Suppressor macrophage treated with lipopolysaccharide for 4 hours (primary cell): ENCODE results near the gene ERN1.

Source experiments
- DNase-seq: peaks from one replicate; pipeline ENCODE4 v3.0.0-alpha.2; 2020

The ERN1 gene

DNA sequence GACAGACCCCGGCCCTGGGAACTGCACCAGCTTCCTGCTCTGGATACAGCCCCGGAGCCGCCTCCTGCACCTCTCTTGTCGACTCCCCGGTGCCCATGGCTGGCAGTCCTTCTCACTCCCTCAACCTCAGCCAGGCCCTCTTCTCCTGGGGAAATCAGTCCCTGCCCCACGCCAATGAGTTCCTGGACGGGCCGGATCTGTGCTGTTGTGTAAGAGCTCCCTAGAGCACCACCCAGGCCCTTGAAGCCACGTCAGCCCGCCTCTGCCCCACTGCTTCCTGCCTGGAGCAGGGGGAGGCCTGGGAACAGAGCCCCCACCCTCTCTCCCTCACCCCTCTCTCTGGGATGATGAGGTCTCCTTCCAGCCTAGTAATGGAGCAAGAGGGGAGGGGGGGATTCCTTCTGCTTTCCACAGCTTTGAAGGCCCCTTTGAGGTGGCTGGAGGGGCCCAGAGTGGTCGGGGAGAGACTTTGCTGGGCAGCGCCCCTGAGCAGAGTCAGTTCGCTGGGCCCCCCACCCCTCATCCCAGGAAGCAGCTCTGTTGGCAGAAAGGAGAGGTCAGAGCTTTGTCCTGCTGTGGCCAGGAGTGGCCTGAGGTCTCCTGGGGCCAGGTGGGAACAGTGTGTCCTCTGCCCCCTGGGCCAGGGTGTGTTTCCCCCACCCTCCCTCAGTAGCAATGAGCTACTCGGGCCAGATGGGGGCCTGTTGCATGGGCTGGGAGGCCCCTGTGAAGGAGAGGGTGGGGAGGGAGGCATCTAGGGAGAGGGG, 128.0 kb downstream of the ERN1 start:
- DNase-seq, result peak; percentile 85

DNA sequence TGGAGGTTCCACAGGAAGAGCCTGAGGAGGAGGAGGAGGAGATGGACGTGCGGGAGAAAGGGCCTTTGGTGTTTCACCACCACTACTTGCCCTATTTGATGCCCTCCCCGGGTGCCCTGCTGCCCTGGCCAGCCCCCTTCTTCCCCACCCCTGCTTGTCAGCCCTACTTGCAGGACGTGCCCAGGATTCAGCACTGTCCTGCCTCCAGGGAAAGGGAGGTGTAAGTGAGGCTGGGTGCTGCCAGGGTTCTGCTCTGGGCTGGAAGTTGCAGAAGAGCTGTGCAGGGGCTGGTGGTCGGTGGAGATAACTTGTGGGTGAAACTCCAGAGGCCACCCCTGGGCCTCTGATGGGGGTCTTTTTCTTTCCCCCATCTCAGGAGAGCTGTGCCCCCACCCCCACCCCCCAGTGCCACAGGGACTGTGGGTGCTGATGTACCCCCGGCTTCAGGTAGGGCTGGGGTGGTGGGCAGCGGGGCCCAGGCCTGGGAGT, 128.8 kb downstream of the ERN1 start:
- no peak for DNase-seq

DNA sequence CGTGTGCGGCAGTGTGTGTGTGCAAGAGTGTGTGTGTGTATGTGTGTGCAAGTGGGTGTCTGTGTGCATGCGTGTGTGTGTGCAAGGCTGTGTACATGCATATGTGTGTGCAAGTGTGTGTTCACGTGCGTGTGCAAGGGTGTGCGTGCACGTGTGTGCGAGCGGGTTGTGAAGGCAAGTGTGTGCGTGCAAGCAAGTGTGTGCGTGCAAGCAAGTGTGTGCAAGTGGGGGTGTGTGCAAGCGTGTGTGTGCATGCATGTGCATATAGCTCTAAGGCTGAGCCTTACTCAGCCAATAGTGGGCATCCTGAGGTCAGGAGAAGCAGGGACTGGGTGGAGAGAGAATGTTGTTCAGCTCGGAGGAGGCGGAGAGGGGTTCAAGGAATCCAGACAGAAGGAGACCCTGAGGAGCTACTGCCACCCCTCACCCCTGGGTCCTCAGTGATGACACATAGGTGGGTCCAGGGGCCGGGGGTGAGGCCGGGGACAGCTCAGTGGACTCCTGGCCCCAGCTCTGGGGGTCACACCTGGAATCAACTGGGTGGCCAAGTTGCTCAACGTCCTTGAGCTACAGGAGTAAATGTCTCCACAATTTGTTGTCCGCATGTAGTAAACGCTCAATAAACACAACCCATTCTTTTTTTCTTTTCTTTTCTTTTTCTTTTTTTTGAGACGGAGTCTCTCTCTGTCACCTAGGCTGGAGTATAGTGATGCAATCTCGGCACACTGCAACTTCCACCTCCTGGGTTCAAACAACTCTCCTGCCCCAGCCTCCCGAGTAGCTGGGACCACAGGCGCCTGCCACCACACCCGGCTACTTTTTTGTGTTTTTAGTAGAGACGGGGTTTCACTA, 130.0 kb downstream of the ERN1 start:
- no peak for DNase-seq

DNA sequence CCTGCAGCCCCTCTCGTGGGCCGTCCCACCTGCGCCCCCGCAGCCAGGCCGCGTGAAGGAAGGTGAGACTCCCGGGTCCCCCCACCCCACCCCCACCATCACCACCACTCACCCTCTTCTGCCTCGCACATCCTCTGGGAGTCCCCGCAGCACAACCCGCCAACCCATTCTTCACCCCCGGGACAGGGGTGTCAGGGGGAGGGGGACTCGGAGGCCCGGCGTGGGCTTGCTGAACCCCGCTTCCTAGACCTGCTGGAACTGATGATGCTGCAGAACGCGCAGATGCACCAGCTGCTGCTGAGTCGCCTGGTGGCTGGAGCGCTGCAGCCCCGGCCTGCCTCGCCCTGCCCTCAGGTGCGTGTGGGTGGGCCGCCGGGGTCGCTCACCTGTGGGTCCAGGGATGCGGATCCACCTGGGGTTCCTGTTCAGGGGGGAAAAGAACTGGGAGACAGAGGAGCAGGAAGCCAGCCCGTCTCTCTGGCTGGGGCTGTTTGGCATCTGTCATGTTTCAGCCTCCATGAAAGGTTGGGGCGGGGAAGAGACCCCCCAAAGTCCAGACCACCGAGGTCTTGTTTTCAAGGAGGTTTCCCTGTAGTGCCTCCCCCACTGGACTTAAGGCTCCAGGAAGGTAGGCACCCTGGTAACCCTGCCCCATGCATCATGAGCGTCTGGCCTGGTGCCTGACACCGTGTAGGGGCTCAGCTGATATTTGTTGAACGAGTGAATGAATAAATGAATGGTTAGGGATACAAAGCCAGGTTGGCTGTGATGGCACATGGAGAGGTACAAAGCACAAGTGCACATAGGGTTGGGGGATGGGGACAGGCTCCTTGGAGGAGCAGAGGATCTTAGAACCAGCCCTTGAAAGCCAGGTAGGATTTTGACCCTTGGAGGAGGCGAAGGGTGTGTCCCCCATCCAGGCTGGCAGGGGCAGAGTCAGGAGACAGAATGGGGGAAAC, 130.9 kb downstream of the ERN1 start:
- DNase-seq, result no peak

DNA sequence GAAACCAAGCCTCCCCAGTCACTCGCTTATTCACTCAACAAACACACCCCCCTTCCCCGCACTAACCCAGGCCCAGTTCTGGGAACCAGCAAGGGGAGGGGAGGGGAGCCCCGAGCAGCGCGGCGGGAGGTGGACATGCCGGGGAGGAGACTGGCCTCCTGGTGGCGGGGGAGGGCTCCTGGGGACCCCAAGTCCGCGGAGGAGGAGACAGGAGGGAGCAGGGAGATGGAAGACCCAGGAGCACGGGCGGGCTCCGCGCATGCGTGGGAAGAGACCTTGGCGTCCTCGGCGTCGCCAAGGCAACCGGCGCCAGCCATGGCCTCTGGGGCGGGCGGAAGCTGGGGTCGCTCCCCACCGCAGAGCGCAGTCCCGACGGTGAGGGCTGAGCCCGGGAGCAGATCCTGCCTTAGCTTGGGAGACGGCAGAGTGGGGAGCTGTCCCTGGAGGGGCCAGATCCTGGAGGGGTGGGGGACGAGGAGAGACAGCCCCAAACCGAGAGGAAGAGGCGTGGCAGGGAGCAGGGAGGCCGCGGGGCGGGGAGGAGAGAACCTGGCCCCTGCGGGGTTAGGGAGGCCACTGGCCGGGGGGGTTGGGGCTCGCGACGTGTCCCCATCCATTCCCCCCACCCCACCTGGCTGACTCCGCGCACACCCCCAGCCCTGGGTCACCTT, 131.8 kb downstream of the ERN1 start, which contains the start of gene PRR29:
Gene PRR29, plus strand, starts transcription at position 302 of the 671 bp plus-strand sequence. Its CDS starts 14 bp downstream, at position 316.
- DNase-seq, result peak; percentile 75

DNA sequence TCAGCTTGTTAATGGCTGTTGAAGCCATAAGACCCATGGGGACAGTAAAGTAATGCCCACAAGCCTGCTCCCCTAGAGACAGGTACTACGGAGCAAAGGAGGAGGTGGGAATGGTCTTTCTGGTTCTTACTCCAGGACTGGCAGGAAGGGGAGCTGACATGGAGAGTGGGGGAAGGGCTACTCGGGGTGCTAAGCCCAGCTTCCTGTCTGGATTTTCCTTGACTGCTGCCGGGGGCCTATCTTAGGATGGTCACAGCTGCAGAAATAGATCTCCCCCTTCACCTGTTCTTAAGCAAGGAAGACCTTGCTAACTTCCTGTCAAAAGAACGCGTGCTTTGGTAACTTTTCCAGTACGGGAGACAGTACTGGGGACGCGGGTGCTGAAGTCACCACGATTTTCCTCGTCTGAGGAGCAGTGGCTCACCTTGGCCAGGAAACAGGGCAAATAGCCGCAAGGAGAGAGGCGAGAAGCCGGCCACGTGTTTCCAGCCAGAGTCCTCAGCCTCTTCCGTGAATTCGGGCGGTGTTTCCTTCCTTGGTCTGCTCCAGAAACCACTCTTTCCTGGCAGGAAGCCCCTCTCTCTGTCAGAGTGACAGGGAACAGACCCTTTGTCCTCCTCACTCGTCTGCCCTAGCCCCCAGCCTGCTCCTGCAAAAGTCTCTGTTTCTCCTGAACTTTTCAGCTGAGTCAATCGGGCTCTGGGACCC, 132.4 kb downstream of the ERN1 start:
- DNase-seq, result no peak

DNA sequence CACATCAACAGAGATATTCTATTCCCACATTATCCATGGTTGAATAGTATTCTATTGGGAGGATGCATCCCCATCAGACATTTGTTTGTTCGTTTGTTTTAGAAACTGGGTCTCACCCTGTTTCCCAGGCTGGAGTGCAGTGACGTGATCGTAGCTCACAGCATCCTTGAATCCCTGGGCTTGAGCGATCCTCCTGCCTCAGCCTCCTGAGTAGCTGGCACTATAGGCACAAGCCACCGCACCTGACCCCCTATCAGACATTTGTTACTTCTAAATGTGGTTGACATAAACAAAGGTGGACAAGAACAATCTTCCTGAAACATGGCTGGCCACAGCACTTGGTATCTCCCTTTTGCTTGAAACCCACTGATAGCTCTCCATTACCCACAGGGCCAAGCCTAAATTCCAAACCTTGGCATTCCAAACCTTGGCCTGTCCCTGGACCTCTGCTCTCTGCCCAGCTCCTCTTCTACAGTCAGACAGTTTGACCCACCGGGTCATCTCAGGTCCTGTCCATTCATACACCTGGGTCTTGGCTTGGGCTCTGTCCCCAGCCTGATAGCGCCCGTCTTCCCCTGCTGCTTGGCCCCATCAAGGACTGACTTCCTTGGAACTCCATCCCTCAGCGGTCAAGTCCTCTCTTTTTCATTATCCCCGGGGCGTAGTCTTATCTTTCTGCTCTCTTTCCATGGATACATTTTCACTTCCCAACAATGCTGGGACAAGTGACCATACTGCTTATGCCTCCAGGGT, 133.3 kb downstream of the ERN1 start:
- no peak for DNase-seq

DNA sequence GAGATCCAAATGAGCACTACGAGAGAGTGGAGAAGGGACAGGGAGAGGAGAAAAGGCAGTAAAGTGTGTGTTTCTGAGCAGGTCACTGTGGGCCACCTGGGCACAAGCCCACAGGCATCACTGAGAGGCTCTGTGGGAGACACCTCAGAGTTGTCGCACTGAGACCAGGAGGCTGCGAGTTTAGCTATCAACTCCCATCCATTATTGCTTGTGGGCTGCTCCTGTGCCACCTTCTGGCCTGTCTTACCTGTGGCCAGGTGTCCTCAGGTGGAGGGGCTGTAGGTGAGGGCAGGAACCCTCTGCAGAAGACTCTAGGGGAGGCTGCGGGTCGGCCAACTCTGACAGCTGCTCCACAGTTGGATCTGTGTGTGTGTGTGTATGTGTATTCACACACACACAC, 134.3 kb downstream of the ERN1 start:
- DNase-seq, result no peak

DNA sequence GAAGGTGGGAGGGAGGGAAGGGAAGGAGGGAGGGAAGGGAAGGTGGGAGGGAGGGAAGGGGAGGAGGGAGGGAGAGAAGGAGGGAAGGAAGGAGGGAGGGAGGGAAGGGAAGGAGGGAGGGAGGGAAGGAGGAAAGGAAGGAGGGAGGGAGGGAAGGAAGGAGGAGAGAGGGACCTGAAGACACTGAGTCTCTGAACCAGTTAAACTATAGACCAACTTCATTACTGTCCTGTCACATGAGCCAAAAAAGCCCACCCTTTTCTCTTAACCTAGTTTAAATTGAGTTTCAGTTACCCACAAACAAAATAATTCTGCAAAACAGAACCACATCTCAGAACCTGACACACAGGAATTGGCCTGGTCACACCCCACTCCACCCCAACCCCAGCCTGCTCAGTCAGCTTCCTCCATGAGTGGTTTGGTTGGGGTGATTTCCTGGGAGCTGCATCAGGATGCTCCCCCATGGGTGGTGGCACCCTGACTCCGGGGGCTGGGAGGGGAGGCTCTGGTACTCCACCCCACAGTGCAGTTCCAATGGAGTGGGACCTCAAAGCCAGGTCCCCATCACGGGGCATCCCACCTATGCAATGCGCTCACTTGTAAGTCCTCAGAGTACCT, 136.5 kb downstream of the ERN1 start:
- DNase-seq, result no peak

DNA sequence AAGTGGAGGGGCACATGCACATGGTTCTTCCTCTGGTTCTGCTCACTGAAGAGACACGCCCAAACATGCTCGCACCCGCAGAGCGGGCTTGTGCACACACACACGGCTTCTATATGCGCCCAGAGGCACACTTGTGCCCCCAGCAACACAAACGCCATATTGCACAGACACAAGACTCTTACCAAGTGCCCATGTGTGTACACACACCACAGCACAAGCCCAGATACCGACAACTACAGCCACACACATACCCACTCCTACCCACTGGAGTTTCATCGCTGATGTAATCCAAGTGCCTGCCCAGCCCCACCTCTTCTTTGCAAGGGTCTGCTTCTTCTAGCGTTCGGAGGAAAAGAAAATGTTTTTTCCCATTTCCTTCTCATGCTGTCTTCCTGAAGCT, 138.3 kb downstream of the ERN1 start:
- DNase-seq, result no peak

DNA sequence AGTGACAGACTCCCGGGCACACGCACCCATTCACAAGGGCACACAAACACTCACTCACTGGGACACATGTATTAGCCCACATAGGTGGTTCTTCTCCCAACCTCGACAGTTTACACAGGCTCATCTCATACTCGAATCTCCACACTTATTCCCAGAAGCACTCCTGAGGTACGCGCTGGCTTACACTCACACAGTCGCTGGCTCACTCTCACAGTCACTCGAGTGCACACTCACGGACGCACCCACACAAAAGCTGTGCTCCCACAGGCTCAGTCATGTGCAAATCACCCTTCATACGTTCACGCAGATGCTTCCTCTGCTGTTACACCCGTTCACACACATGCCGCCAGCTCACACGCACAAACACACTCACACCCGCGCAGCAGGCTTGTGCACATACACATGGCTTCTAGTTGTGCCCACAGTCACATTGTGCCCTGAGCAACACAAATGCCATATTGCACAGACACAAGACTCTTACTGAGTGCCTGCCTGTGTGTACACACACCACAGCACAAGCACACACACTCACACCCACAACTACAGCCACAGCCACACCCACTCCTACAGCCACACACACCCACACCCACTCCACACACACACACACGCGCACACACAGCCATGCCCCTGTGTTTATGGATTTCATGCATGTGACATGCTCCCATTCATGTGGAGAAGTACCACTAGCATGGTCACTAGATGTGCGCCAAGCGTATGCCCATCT, 140.2 kb downstream of the ERN1 start:
- DNase-seq, result no peak
